HL-60 (cell line): ENCODE measurements around the gene ITGA7.

Source experiments
- DNase-seq, 2 experiments: peaks; one replicate each; pipeline ENCODE4 v3.0.0-alpha.2; 2010 to 2020; ENCODE audit warnings: low read depth in 1 of 2, low spot score in 1 of 2
- H3K27ac ChIP-seq: fragments of 250-450 bp; sonication (Bioruptor Pico); replicated peaks from 2 replicates; pipeline ENCODE4 v1.5.1; 2020; ENCODE audit warnings: mild to moderate bottlenecking, moderate library complexity
- H3K27me3 ChIP-seq: fragments of 250-450 bp; sonication (Bioruptor Pico); 2 replicates; pipeline ENCODE4 v1.5.1; 2021; ENCODE audit warnings: mild to moderate bottlenecking, moderate library complexity; ENCODE audit not compliant: insufficient read depth, poor library complexity, severe bottlenecking
- H3K4me3 ChIP-seq: replicated peaks from 2 replicates; pipeline ENCODE4 v1.5.1; 2011; ENCODE audit warnings: mild to moderate bottlenecking, control low read depth, low read length; ENCODE audit not compliant: insufficient read depth
- CTCF ChIP-seq: IDR thresholded peaks from one replicate; pipeline ENCODE4 v1.5.1; 2011; ENCODE audit warnings: low read length, control low read depth, inconsistent platforms; ENCODE audit not compliant: insufficient read depth
- GABPA ChIP-seq: IDR thresholded peaks from 2 replicates; pipeline ENCODE4 v1.6.1; 2012; ENCODE audit warnings: low read depth
- POLR2AphosphoS5 ChIP-seq: IDR thresholded peaks from 2 replicates; pipeline ENCODE4 v1.6.1; 2012; ENCODE audit warnings: low read depth
- REST ChIP-seq: IDR thresholded peaks from 2 replicates; pipeline ENCODE4 v1.6.1; 2012; ENCODE audit warnings: low read depth; ENCODE audit not compliant: insufficient replicate concordance
- SPI1 ChIP-seq: IDR thresholded peaks from 2 replicates; pipeline ENCODE4 v1.6.1; 2012; ENCODE audit warnings: low read depth, mild to moderate bottlenecking, borderline replicate concordance

ITGA7 gene

GRCh38 chr12:55657212-55657611, 50.5 kb downstream of the ITGA7 start:
- no peak for DNase-seq
- Histone ChIP-seq H3K4me3 (no peak overlapping the region), H3K27me3 (no peaks in the 10 kb centered on the region), H3K27ac (no peak overlapping the region)
- TF ChIP-seq SPI1 (no peak), REST (no peak), GABPA (no peak), POLR2AphosphoS5 (no peak), CTCF (no peak)

- Histone ChIP-seq H3K27ac (no peak overlapping the region), H3K27me3 (no peaks in the 10 kb centered on the region), H3K4me3 (no peak overlapping the region)
- TF ChIP-seq REST (no peak), POLR2AphosphoS5 (no peak), CTCF (no peak), SPI1 (no peak), GABPA (no peak)
- DNase-seq: no peak
Measured at GRCh38 chr12:55654511-55655214, 53.0 kb downstream of the ITGA7 start.

GRCh38 chr12:55653031-55653430, 54.7 kb downstream of the ITGA7 start:
- no peak for DNase-seq
- Histone ChIP-seq H3K4me3 (no peak overlapping the region), H3K27me3 (no peaks in the 10 kb centered on the region), H3K27ac (no peak overlapping the region)
- no peak for TF ChIP-seq GABPA
- TF ChIP-seq REST: no peak
- no peak for TF ChIP-seq POLR2AphosphoS5
- TF ChIP-seq SPI1: no peak
